B cell (primary cell): ENCODE results near the gene CARD8. TPM values are rescaled to one million over a fixed set of nuclear protein-coding genes. Genes with fewer than 3 reads are reported as not detected.

ENCODE experiments used
- ATAC-seq: fragments of 200-7000 bp; cut with Tn5 transposase; one replicate; pipeline ENCODE4 v1.10.0; 2021; ENCODE audit warnings: low read depth, mild to moderate bottlenecking, moderate number of reproducible peaks, moderate library complexity
- CTCF ChIA-PET: fragments of 350-600 bp; sonication (Branson Sonifier 250); formaldehyde crosslinking; loops from one replicate; lab custom pipeline; 2021; ENCODE audit warnings: antibody characterized with exemption, inconsistent platforms; lab: Charles Lee
- POLR2A ChIA-PET: fragments of 350-600 bp; sonication (Branson Sonifier 250); formaldehyde crosslinking; loops from one replicate; lab custom pipeline; 2021; ENCODE audit warnings: antibody characterized with exemption; lab: Charles Lee
- DNase-seq: peaks from one replicate; pipeline ENCODE4 v3.0.0; 2013
- H2AFZ ChIP-seq: 2 replicates; pipeline ENCODE4 v1.6.1; 2012; ENCODE audit warnings: mild to moderate bottlenecking, low read depth, low read length; ENCODE audit not compliant: insufficient read depth, poor library complexity, severe bottlenecking
- H3K27ac ChIP-seq, 2 donors: 1 replicate in 1 of 2; 2 replicates in 1 of 2; pipeline ENCODE4 v1.5.1; 2012 to 2013; ENCODE audit warnings: low read length in 2 of 2, mild to moderate bottlenecking in 2 of 2, moderate library complexity in 1 of 2
- H3K27me3 ChIP-seq, 4 experiments: fragments of 200-600 bp in 1 of 4; sonication (generic) in 1 of 4; replicated peaks in 1 of 4; 1 replicate in 2 of 4; 2 replicates in 2 of 4; pipeline versions ENCODE4 v1.6.1 to v1.7.0; 2013 to 2016; ENCODE audit warnings: low read length in 3 of 4, mild to moderate bottlenecking in 2 of 4, mixed read lengths in 1 of 4, moderate library complexity in 1 of 4; ENCODE audit not compliant: insufficient read depth in 4 of 4, control insufficient read depth in 3 of 4; ENCODE audit errors: control extremely low read depth in 1 of 4
- H3K36me3 ChIP-seq, 2 experiments: replicated peaks in 1 of 2; 1 replicate in 1 of 2; 2 replicates in 1 of 2; pipeline versions ENCODE4 v1.6.1 to v1.7.1; 2013; ENCODE audit warnings: low read length in 1 of 2; ENCODE audit not compliant: insufficient read depth in 2 of 2, control insufficient read depth in 1 of 2; ENCODE audit errors: control extremely low read depth in 1 of 2, extremely low read depth in 1 of 2
- H3K4me1 ChIP-seq, 2 donors: fragments of 200-600 bp in 1 of 2; sonication (generic) in 1 of 2; 1 replicate in 1 of 2; 2 replicates in 1 of 2; pipeline versions ENCODE4 v1.5.1 to v1.6.1; 2013 to 2017; ENCODE audit warnings: low read length in 2 of 2; ENCODE audit not compliant: control insufficient read depth in 2 of 2, insufficient read depth in 2 of 2
- H3K4me2 ChIP-seq: replicated peaks from 2 replicates; pipeline ENCODE3; 2012; ENCODE audit warnings: mild to moderate bottlenecking, low read depth, low read length; ENCODE audit not compliant: poor library complexity, severe bottlenecking
- H3K4me3 ChIP-seq, 5 experiments: fragments of 200-600 bp in 1 of 5; sonication (generic) in 1 of 5; 1 replicate in 3 of 5; 2 replicates in 2 of 5; pipeline versions ENCODE4 v1.5.1 to v1.7.0; 2011 to 2016; ENCODE audit warnings: low read length in 4 of 5, mild to moderate bottlenecking in 4 of 5, low read depth in 2 of 5, control low read depth in 1 of 5, moderate library complexity in 1 of 5; ENCODE audit not compliant: insufficient read depth in 1 of 5; ENCODE audit errors: control extremely low read depth in 1 of 5, extremely low read depth in 1 of 5
- H3K79me2 ChIP-seq: fragments of 200-600 bp; sonication (generic); one replicate; pipeline ENCODE4 v1.6.0; 2016; ENCODE audit warnings: low read length; ENCODE audit not compliant: control insufficient read depth, insufficient read depth
- H3K9ac ChIP-seq: fragments of 200-600 bp; sonication (generic); 2 replicates; pipeline ENCODE4 v1.6.1; 2017; ENCODE audit warnings: mild to moderate bottlenecking, low read length, moderate library complexity
- H3K9me3 ChIP-seq, 3 donors: one replicate each; pipeline versions ENCODE4 v1.6.1 to v1.7.1; 2013; ENCODE audit warnings: low read length in 2 of 3; ENCODE audit not compliant: control insufficient read depth in 2 of 3, insufficient read depth in 1 of 3; ENCODE audit errors: control extremely low read depth in 1 of 3
- H4K20me1 ChIP-seq: 2 replicates; pipeline ENCODE4 v1.6.0; 2012; ENCODE audit warnings: mild to moderate bottlenecking, low read length; ENCODE audit not compliant: insufficient read depth, control insufficient read depth, poor library complexity, severe bottlenecking
- H3K27ac Mint-ChIP-seq: one replicate; pipeline ENCODE4 v1.8.0; 2021; ENCODE audit warnings: mixed read lengths
- H3K27me3 Mint-ChIP-seq: one replicate; pipeline ENCODE4 v1.8.0; 2021; ENCODE audit warnings: mixed read lengths
- H3K4me1 Mint-ChIP-seq: one replicate; pipeline ENCODE4 v1.8.0; 2021; ENCODE audit warnings: mixed read lengths
- H3K4me3 Mint-ChIP-seq: one replicate; pipeline ENCODE4 v1.8.0; 2021; ENCODE audit warnings: mixed read lengths
- H3K9me3 Mint-ChIP-seq: one replicate; pipeline ENCODE4 v1.8.0; 2022; ENCODE audit warnings: mixed read lengths; ENCODE audit not compliant: insufficient read depth
- CTCF ChIP-seq: fragments of 200-600 bp; IDR thresholded peaks from one replicate; pipeline ENCODE4 v1.8.0; 2022; ENCODE audit warnings: antibody characterized with exemption, mild to moderate bottlenecking
- EZH2 ChIP-seq: IDR thresholded peaks from 2 replicates; pipeline ENCODE4 v1.6.1; 2012; ENCODE audit warnings: borderline replicate concordance, low read depth, mild to moderate bottlenecking, moderate library complexity, low read length; ENCODE audit not compliant: insufficient read depth, poor library complexity, severe bottlenecking
- WGBS: methylation state at CpG from one replicate; pipeline ENCODE4 v1.1.5; 2013; ENCODE audit warnings: missing lambda C conversion rate; ENCODE audit not compliant: insufficient coverage; 5-methylcytosine and 5-hydroxymethylcytosine counted together
- intact Hi-C: fragments of 100-400 bp; cut with micrococcal nuclease; formaldehyde crosslinking; loops from one replicate; pipeline ENCODE4 v1.10.0; 2022
- polyA plus RNA-seq: library from polyadenylated mRNA; depleted of rRNA; stranded (reverse); fragments of >200 nt; gene quantifications from 2 replicates; pipeline ENCODE4 v1.2.3, GENCODE V29; 2012
- total RNA-seq, 2 donors: library from RNA; stranded (reverse); fragments of 120-200 nt in 1 of 2; gene quantifications; 1 replicate in 1 of 2; 2 replicates in 1 of 2; pipeline versions ENCODE4 v1.2.3 to v1.2.4, GENCODE V29; 2013 to 2022

CARD8 gene
- total and polyA plus RNA-seq, 2 donors (not counting 1 experiment from before 2014, with no cell fraction given) = 92.0 to 161 TPM

DNA sequence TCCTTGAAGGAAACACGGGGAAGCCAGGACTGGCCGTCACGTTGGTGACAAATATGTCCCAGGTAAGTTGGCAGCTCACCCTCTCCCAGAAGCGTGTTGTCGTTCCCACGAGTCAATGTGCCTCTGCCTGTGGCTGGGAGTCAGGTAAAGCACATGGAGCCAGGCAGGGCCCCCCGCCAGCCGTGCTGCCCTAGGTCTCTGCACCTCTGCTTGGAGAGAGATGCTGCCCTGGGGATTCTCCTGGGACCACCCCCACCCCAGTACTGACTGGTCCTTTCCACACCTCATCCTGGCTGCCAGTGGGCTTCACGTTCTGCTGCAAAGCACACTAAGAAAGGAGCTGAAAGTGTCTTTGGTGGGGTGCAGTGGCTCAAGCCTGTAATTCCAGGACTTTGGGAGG lies 24.0 kb upstream of the CARD8 start:
- no peaks in the 10 kb centered on the region for H3K4me1 ChIP-seq
- WGBS = 89% methylated on average over 7 of the region's 9 CpGs
- POLR2A ChIA-PET = interaction anchor here (0.6 kb wide), 1 partner anchor 46 kb away, joined by 3 read pairs; no protein-coding TSS in a partner anchor
- intact Hi-C loops = no loop called here
- DNase-seq (no peak), ATAC-seq (no peak)
- CTCF ChIA-PET = interaction anchor here (0.7 kb wide), 1 partner anchor 13 kb away, joined by 3 read pairs; no protein-coding TSS in a partner anchor
- H3K27me3 ChIP-seq = no peaks in the 10 kb centered on the region
- no peaks in the 10 kb centered on the region for H3K36me3 ChIP-seq
- Mint-ChIP-seq H3K9me3 (no peaks in the 10 kb centered on the region), H3K4me3 (no peak overlapping the region), H3K27me3 (no peaks in the 10 kb centered on the region), H3K27ac (no peak overlapping the region), H3K4me1 (no peaks in the 10 kb centered on the region)
- peaks cover 0 to 5% (median 3%) of the 10 kb centered on the region in 3 donors for H3K9me3 ChIP-seq
- H2AFZ ChIP-seq = no peak overlapping the region
- no peaks in the 10 kb centered on the region for H3K79me2 ChIP-seq
- no peak overlapping the region for H3K27ac ChIP-seq
- TF ChIP-seq CTCF = no peak
- TF ChIP-seq EZH2 = no peak
- no peaks in the 10 kb centered on the region for H4K20me1 ChIP-seq
- no peak overlapping the region for H3K4me2 ChIP-seq
- no peak overlapping the region for H3K9ac ChIP-seq
- H3K4me3 ChIP-seq = no peak overlapping the region

DNA sequence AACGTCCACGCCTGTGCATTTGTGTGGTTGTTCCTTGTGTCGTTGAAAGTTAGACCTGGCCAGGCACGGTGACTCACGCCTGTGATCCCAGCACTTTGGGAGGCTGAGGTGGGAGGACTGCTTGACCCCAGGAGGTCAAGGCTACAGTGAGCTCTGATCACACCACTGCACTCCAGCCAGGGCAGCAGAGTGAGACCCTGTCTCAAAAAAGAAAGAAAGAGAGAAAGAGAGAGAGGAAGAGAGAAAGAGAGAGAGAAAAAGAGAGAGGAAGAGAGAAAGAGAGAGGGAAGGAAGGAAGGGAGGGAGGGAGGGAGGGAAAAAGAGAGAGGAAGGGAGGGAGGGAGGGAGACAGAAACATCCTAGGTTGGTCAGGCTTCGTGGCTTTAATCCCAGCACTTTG lies 19.2 kb upstream of the CARD8 start:
- no peak overlapping the region for H3K4me3 Mint-ChIP-seq
- CTCF ChIA-PET = no interaction called here
- H3K27ac Mint-ChIP-seq = no peak overlapping the region
- Histone ChIP-seq H3K4me2 (no peak overlapping the region), H3K27ac (no peak overlapping the region), H4K20me1 (no peaks in the 10 kb centered on the region), H3K9ac (no peak overlapping the region), H3K4me1 (peaks cover 3 to 15% of the 10 kb centered on the region in 2 donors), H3K27me3 (peaks cover 0 to 2% (median 0%) of the 10 kb centered on the region in 4 experiments), H3K36me3 (no peaks in the 10 kb centered on the region), H3K79me2 (no peaks in the 10 kb centered on the region), H2AFZ (no peak overlapping the region), H3K9me3 (peaks cover 0 to 5% (median 0%) of the 10 kb centered on the region in 3 donors), H3K4me3 (no peak overlapping the region)
- no peak for ATAC-seq
- H3K4me1 Mint-ChIP-seq = peaks cover 8% of the 10 kb centered on the region
- H3K27me3 Mint-ChIP-seq = no peaks in the 10 kb centered on the region
- TF ChIP-seq CTCF (no peak), EZH2 (no peak)
- intact Hi-C loops = no loop called here
- WGBS = 76% methylated on average over 5 of the region's 6 CpGs
- DNase-seq = no peak
- POLR2A ChIA-PET = no interaction called here
- H3K9me3 Mint-ChIP-seq = no peaks in the 10 kb centered on the region
